Measurements from ENCODE around the gene ADAM12.

Gene ADAM12

DNA sequence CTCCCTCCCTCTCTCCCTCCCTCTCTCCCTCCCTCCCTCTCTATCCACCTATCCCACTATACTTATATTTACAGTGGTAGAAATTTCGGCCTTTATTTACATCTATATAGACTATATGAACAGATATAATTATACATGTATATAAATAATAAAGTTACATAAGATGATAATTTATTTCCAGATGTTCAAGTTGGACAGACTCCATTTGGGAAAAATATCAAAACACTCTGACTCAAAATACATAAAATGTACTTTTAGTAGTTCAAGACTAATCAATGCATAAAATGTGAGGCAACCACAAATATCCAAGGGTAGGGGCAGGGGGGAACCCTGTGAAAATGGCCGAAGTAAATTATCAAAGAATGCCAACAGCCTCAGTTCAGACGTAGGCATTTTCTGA, 288.9 kb downstream of the ADAM12 start:
- H3K4me1 ChIP-seq (ENCODE audit: insufficient read depth, low read length): no peaks in the 10 kb centered on the region
- H3K9me3 ChIP-seq (ENCODE audit: control insufficient read depth, insufficient read depth, low read length): no peaks in the 10 kb centered on the region
- H3K9ac ChIP-seq (ENCODE audit: low read depth, low read length): no peak overlapping the region
- no peaks in the 10 kb centered on the region for H3K36me3 ChIP-seq (ENCODE audit: insufficient read depth, low read length)

DNA sequence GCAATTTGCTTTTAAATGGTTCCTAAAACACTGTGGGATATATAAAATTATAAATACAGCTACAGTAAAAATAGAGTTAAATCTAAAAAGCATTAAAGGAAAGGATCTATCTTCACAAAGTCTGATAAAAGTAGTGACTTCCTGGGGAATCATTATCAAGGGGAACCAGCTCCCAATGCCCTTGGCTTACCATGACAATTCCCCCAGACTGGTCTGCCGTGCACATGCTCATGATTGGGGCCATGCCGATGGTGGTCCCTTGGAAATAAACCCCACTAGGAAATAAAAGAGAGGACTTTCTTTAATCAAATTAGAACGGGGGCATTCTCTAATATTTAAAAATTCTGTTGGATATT, 290.1 kb downstream of the ADAM12 start:
- Histone ChIP-seq H3K9ac (ENCODE audit: low read depth, low read length) (no peak overlapping the region), H3K36me3 (ENCODE audit: insufficient read depth, low read length) (no peaks in the 10 kb centered on the region), H3K4me1 (ENCODE audit: insufficient read depth, low read length) (no peaks in the 10 kb centered on the region), H3K9me3 (ENCODE audit: control insufficient read depth, insufficient read depth, low read length) (no peaks in the 10 kb centered on the region)

DNA sequence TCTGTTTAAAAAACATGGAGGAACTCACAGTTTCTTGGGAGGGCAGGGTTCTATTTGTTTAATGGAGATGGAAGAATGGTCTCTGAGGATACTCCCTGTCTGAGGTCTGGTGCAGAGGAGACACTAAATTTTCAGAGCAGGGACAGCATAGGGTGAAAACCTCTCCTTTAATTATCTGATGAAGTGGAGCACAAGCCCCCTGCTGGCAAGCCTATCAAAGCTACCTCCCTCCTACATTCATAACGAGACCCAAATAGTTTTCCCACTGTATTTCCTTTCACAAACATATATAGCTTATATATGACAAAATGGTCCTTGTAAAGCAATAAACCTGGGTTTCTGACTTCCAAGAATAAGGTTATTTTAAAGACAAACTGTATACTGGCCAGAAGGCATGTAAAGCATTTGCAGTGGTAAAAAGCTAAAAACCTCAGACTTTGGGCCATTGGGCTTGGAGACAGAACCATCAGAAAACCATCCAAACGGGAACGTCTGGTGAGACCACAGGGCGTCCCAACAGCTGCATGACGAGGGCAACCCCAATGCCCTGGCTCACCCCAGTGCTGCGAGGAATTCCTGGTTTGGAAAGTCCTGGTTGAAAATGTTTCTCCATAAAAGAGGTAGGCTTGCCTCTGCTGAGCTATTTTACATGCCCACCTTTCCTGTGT, 290.6 kb downstream of the ADAM12 start:
- no peaks in the 10 kb centered on the region for H3K9me3 ChIP-seq (ENCODE audit: control insufficient read depth, insufficient read depth, low read length)
- H3K36me3 ChIP-seq (ENCODE audit: insufficient read depth, low read length): no peaks in the 10 kb centered on the region
- no peaks in the 10 kb centered on the region for H3K4me1 ChIP-seq (ENCODE audit: insufficient read depth, low read length)
- no peak overlapping the region for H3K9ac ChIP-seq (ENCODE audit: low read depth, low read length)

DNA sequence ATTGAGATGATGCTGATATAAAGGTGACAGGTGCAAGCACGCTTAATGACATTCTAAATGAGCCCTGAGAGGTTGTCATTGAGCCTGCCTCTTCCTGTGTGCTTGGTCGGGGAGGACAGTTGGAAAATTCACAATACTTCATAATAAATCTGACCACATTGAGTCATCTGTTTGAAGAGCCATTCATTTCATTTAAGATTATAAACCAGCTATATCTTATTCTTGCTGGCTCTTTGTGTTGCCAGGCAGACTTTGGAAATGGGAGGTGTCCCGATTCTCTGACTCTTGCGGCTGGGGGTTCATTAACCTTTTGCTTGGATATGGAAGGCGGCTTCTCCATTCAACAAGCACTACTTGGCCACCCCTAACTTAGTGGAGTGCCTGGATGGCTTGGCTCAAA, 293.7 kb downstream of the ADAM12 start:
- Histone ChIP-seq H3K4me1 (ENCODE audit: insufficient read depth, low read length) (no peaks in the 10 kb centered on the region), H3K36me3 (ENCODE audit: insufficient read depth, low read length) (no peaks in the 10 kb centered on the region), H3K9ac (ENCODE audit: low read depth, low read length) (no peak overlapping the region), H3K9me3 (ENCODE audit: control insufficient read depth, insufficient read depth, low read length) (no peaks in the 10 kb centered on the region)

DNA sequence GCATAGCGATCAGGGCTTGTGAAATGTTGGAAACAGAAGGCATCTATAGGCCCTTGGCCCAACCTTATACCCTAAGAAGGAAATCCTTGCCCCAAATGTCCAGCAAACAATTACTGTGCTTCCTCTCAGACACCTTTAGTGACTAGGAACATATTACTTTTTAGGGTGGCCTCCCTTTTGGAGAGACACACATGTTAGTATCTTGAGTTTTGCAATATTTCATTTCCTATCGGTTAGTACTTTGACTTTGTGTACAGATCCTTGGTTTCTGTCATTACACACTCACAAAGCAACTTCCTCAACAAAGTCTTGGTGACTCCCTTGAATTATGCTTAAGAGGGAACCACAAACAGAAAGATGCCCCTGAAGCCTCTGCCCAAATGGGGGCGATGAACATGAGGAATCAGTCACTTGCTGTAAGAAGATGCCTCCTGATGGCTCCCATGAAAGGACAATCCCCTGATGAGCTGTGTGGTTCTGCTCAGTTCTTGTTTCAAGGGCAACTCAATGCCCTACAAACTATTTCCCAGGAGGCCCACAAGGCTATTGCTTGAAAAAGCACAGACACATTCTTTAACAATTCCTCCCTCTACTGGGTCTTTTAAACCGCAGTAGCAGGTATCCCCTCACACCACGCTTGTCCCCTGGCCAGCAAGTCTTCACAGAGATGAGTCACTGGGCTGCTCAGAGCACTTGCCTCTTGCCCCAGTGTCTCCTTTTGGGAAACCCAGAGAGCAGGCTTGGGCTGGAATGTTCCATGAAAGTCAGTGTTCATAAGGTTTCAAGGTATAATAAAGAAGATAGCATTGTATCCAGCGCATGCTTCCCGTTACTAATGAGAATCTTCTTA, 295.7 kb downstream of the ADAM12 start:
- no peak overlapping the region for H3K9ac ChIP-seq (ENCODE audit: low read depth, low read length)
- H3K4me1 ChIP-seq (ENCODE audit: insufficient read depth, low read length): no peaks in the 10 kb centered on the region
- H3K36me3 ChIP-seq (ENCODE audit: insufficient read depth, low read length): no peaks in the 10 kb centered on the region
- no peaks in the 10 kb centered on the region for H3K9me3 ChIP-seq (ENCODE audit: control insufficient read depth, insufficient read depth, low read length)

DNA sequence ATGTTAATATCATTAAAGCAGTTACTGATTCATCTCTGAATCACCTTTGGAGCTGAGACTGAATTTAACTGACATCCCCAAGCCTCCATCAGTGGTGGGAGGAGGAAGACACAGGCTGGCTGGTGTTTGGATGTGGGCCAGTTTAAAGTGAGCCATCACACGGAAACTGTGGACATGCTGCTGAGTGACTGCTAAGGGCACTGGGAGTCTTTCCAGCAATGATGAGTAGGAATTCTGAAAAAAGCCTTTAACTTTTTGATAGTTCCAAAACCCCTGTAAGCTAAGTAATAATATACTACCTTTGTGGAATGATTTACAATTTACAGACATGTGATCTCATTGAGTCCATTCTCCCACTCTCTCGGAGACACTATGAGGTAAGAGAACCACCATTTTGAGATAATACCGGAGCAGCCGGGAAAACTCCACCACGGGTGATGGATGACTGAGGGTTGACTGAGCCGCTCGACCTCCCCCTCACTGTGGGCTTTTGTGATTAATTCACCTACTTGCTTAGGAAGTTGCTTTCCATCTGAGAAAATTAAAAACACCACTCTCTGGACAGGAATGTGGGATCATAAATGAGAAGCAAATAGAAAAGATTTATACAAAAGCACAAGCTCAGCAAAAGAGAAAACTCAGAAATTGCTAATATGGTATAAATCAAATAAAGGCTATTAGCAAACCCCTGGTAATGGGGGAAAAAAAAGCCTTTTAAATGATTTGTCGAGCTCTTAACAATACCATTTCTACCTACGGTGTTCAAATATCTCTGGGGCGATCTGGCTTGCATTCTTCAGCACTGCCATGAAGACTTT, 297.2 kb downstream of the ADAM12 start:
- Histone ChIP-seq H3K9me3 (ENCODE audit: control insufficient read depth, insufficient read depth, low read length) (no peaks in the 10 kb centered on the region), H3K36me3 (ENCODE audit: insufficient read depth, low read length) (no peaks in the 10 kb centered on the region), H3K9ac (ENCODE audit: low read depth, low read length) (no peak overlapping the region), H3K4me1 (ENCODE audit: insufficient read depth, low read length) (no peaks in the 10 kb centered on the region)

DNA sequence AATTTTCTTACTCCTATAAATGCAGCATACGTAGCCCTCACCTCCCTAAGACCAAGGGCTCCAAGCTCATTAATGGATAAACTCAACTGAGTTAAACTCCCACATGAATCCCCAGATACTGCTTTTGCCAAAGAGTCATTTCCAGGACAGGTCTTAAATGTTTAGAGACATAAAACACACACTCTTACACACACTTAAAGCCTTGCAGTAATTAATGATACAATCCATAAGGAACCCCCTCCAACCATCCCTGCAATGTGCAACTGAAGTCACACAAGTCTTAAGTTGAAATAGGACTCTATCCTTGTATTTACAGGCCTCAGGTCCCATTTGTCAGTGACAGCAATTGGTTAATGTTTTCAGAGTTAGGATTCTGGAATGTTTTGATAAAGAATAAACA, 297.8 kb downstream of the ADAM12 start:
- Histone ChIP-seq H3K36me3 (ENCODE audit: insufficient read depth, low read length) (no peaks in the 10 kb centered on the region), H3K9me3 (ENCODE audit: control insufficient read depth, insufficient read depth, low read length) (no peaks in the 10 kb centered on the region), H3K4me1 (ENCODE audit: insufficient read depth, low read length) (no peaks in the 10 kb centered on the region), H3K9ac (ENCODE audit: low read depth, low read length) (no peak overlapping the region)

DNA sequence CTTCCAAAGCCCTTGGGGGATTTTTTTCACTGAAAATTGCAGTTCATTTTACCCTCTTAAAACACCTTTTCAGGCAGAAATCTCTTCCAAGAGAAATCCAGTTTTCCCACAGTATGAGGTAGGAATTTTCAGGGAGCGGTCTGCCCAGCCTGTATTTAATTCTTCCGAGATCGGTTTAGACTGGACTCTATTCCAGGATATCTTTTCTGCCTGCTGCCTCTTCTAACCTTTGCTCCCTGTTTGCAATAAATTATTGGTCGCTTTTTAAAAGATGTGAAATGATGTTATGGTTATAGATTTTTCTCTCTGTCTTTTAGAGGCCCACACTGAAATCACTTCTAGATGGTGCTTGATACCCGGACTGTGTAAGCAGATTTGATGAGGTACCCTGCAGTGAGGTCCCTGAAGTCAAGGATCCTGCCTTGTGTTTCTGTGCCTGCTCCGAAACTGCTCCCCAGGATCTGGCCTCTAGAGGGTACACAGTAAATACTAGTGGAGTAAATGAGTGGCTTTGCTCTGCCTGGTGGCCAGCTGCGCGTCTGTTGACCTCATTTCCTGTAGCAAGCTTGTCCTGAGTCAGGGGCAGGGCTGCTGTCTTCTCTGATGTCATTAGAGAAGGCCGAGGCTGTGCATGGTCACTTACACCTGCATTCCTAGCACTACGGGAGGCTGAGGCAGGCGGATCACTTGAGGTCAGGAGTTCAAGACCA, 300.3 kb downstream of the ADAM12 start:
- no peaks in the 10 kb centered on the region for H3K4me1 ChIP-seq (ENCODE audit: insufficient read depth, low read length)
- no peak overlapping the region for H3K9ac ChIP-seq (ENCODE audit: low read depth, low read length)
- H3K36me3 ChIP-seq (ENCODE audit: insufficient read depth, low read length): no peaks in the 10 kb centered on the region
- H3K9me3 ChIP-seq (ENCODE audit: control insufficient read depth, insufficient read depth, low read length): no peaks in the 10 kb centered on the region

DNA sequence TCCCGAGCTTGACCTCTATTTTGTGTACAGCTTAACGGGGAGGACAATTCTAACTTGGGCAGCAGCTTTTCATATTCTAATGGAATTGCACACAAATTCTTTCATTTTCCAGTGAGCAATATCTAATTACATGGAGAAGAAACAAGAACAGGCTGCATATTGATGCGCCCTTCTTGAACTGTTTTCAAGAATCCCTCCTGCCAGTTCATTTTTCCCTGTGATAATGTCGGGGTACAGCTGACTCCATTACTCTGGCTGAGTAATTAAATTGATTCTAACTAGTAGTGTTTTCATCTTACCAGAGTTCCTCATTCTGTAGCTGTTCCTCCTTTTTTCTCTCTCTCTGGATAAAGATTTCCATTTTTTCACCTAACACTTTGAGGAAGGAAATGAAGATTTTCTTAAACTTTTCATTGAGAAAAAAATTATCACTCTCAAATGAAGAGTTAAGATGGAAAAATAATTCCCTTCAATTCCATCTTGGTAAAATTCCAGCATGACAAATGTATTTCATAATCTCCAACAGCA, 301.1 kb downstream of the ADAM12 start:
- Histone ChIP-seq H3K36me3 (ENCODE audit: insufficient read depth, low read length) (no peaks in the 10 kb centered on the region), H3K4me1 (ENCODE audit: insufficient read depth, low read length) (no peaks in the 10 kb centered on the region), H3K9ac (ENCODE audit: low read depth, low read length) (no peak overlapping the region), H3K9me3 (ENCODE audit: control insufficient read depth, insufficient read depth, low read length) (no peaks in the 10 kb centered on the region)

DNA sequence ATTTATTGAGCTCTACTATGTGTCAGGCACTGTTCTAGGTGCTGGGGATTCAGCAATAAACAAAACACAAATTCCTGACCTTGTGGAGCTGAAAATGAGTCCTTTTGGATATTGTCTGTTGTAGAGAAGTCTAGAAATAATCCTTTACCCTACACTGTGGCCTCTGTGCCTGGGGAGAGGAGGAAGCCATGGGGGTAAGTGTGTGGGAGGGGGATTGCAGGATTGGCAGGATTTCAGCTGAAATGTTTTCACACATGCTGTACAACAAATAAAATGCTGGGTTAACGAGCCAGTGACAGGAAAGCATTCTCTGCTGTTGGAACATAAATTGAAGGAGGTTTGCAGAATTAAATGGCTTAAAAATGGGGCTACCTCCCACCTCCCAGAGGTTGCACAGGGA, 302.5 kb downstream of the ADAM12 start:
- H3K9me3 ChIP-seq (ENCODE audit: control insufficient read depth, insufficient read depth, low read length): no peaks in the 10 kb centered on the region
- H3K4me1 ChIP-seq (ENCODE audit: insufficient read depth, low read length): no peaks in the 10 kb centered on the region
- H3K36me3 ChIP-seq (ENCODE audit: insufficient read depth, low read length): no peaks in the 10 kb centered on the region
- no peak overlapping the region for H3K9ac ChIP-seq (ENCODE audit: low read depth, low read length)

DNA sequence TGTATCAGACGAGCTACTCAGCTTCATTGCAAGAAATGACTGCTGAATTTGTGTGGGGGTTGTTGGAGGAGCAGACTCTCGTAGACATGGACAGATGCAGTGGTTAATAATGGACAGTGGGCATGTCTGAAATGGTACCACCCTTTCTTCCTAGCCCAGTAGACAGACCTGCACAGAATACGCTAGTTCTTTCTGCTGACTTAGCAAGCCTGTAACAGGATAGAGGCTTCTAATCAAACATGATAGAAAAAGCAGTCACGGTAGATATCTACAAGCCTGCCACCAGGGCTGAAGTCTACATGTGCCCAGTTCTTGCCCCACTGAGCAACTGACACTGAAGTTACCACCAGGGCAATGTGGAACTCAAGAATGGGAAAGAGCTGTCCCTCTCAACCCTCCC, 303.9 kb downstream of the ADAM12 start:
- H3K9ac ChIP-seq (ENCODE audit: low read depth, low read length): no peak overlapping the region
- H3K4me1 ChIP-seq (ENCODE audit: insufficient read depth, low read length): no peaks in the 10 kb centered on the region
- no peaks in the 10 kb centered on the region for H3K36me3 ChIP-seq (ENCODE audit: insufficient read depth, low read length)
- H3K9me3 ChIP-seq (ENCODE audit: control insufficient read depth, insufficient read depth, low read length): no peaks in the 10 kb centered on the region

DNA sequence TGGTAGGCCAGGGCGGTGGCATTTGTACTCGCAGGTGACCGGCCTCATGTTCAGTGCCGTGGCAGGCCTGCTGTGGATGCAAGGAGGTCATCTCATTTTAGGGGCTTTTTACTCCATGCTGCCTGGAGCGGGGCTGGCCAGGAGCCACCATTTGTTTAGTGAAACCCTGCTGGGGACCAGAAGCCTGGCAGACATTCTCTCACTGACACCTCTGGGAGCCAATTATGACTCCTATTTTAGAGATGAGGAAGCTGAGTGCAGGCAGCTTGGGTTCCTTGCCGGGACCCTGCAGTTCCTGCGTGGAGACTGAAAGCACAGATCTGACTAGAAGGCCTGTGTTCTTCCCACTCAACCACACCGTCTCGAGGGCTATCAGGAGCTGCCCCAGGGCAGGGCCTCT, 305.3 kb downstream of the ADAM12 start:
- Histone ChIP-seq H3K9me3 (ENCODE audit: control insufficient read depth, insufficient read depth, low read length) (no peaks in the 10 kb centered on the region), H3K36me3 (ENCODE audit: insufficient read depth, low read length) (no peaks in the 10 kb centered on the region), H3K4me1 (ENCODE audit: insufficient read depth, low read length) (no peaks in the 10 kb centered on the region), H3K9ac (ENCODE audit: low read depth, low read length) (no peak overlapping the region)

DNA sequence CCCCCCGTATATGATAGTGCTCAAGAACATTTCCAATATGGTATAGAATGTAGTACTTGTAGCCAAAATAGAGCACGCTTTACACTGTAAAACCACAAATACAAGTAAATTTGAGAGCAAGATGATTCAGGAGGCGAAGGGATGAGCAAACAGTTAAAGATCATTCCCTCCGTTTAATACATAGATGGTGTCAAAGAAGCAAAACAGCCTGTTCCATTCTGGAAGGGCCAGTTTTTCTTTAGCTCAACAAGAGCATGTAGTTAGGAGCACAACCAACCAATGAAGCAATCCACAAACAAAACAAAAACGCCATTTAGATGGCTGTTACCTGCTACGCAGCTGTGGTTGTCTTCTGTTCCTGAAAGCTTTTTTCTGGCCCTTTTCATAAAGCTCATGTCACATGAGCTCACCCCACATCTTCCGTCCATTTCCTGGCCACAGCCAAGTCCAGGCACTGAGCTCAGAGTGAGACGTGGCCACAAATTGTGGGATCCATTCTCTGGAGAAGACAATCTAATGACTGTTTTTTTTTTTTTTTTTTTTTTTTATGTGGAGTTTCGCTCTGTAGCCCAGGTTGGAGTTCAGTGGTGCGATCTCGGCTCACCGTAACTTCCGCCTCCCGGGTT, 306.3 kb downstream of the ADAM12 start:
- Histone ChIP-seq H3K36me3 (ENCODE audit: insufficient read depth, low read length) (no peaks in the 10 kb centered on the region), H3K9ac (ENCODE audit: low read depth, low read length) (no peak overlapping the region), H3K4me1 (ENCODE audit: insufficient read depth, low read length) (no peaks in the 10 kb centered on the region), H3K9me3 (ENCODE audit: control insufficient read depth, insufficient read depth, low read length) (no peaks in the 10 kb centered on the region)

Data from ES-I3 (cell line).